Measurements from ENCODE around the gene RSPO4. TPM values are rescaled to one million over a fixed set of nuclear protein-coding genes. Genes with fewer than 3 reads are reported as not detected.

Gene RSPO4
- total RNA-seq, 4 donors from 2014 or later, result 0.30 to 0.66 (median 0.59) TPM; not detected in 1

- Histone ChIP-seq H3K27ac (no peak overlapping the region), H3K36me3 (no peaks in the 10 kb centered on the region), H3K27me3 (peaks cover 0 to 29% of the 10 kb centered on the region in 2 donors), H3K9me3 (peaks cover 0 to 3% (median 0%) of the 10 kb centered on the region in 4 donors), H3K4me3 (no peak overlapping the region), H3K4me1 (peaks cover 0 to 5% (median 0%) of the 10 kb centered on the region in 4 donors)
- no peak for DNase-seq (ENCODE audit: low spot score in 2 of 2)
- TF ChIP-seq, protein P1, sequence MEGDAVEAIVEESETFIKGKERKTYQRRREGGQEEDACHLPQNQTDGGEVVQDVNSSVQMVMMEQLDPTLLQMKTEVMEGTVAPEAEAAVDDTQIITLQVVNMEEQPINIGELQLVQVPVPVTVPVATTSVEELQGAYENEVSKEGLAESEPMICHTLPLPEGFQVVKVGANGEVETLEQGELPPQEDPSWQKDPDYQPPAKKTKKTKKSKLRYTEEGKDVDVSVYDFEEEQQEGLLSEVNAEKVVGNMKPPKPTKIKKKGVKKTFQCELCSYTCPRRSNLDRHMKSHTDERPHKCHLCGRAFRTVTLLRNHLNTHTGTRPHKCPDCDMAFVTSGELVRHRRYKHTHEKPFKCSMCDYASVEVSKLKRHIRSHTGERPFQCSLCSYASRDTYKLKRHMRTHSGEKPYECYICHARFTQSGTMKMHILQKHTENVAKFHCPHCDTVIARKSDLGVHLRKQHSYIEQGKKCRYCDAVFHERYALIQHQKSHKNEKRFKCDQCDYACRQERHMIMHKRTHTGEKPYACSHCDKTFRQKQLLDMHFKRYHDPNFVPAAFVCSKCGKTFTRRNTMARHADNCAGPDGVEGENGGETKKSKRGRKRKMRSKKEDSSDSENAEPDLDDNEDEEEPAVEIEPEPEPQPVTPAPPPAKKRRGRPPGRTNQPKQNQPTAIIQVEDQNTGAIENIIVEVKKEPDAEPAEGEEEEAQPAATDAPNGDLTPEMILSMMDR (IDR thresholded peaks at IDR 0.05), result no peak
- WGBS, 2 donors, result 45 to 67% methylated on average over 3 of the region's 3 CpGs
These were observed 2.0 kb upstream of the RSPO4 start for GRCh38 chr20:1003920-1004697.

GRCh38 chr20:1002682-1003561 lies 811 bp upstream of the RSPO4 start:
- H3K4me1 ChIP-seq, result peaks cover 0 to 5% (median 0%) of the 10 kb centered on the region in 4 donors
- TF ChIP-seq EP300 (IDR thresholded peaks at IDR 0.05), result no peak
- TF ChIP-seq POLR2A (IDR thresholded peaks at IDR 0.05), result no peak
- TF ChIP-seq, protein P1 (IDR thresholded peaks at IDR 0.05), result no peak
- DNase-seq (ENCODE audit: low spot score in 2 of 2), result no peak
- H3K36me3 ChIP-seq, result no peaks in the 10 kb centered on the region
- H3K27ac ChIP-seq, result no peak overlapping the region
- H3K4me3 ChIP-seq, result no peak overlapping the region
- peaks cover 0 to 29% of the 10 kb centered on the region in 2 donors for H3K27me3 ChIP-seq
- WGBS, 2 donors, result 14 to 18% methylated on average over 12 of the region's 12 CpGs
- H3K9me3 ChIP-seq, result peaks cover 0 to 3% (median 0%) of the 10 kb centered on the region in 4 donors

GRCh38 chr20:1001116-1001515 lies 995 bp downstream of the RSPO4 start:
- Histone ChIP-seq H3K36me3 (no peaks in the 10 kb centered on the region), H3K9me3 (peaks cover 0 to 3% (median 0%) of the 10 kb centered on the region in 4 donors), H3K4me3 (no peak overlapping the region), H3K27ac (no peak overlapping the region), H3K27me3 (peaks cover 0 to 29% of the 10 kb centered on the region in 2 donors), H3K4me1 (peaks cover 0 to 5% (median 0%) of the 10 kb centered on the region in 4 donors)
- WGBS, 2 donors, result 77 to 83% methylated on average over 8 of the region's 8 CpGs
- DNase-seq (ENCODE audit: low spot score in 2 of 2), result no peak
- TF ChIP-seq, protein P1 (IDR thresholded peaks at IDR 0.05), result no peak
- TF ChIP-seq POLR2A (IDR thresholded peaks at IDR 0.05) (no peak), EP300 (IDR thresholded peaks at IDR 0.05) (no peak)

DNA sequence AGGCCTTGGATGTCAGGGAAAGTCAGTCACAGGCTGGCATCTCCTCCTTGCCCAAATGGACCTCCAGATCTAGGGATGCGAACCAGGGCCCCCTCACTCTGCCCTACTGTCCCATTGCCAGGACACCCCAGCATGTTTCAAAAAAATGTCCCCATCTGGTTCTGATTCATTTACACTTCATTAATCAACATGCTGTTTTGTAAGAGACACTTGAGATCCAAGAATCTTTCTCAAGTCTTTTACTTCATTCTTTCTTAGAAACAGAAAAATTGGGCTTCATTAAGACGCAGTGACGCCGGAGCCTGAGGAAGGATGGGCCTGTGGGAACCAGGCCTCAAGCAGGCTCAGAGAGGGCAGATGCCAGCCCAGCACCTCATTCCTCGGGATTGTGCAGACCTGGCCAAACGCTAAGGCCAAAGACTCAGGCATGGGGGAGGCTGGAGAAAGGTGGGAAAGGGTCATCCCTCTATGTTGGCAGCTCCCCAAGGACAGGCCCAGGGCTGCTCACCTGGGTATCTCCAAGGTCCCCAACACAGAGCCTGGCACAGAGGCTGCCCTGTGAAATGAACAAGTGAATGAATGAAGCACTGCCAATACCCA lies 3.8 kb downstream of the RSPO4 start:
- 62 to 67% methylated on average over 6 of the region's 6 CpGs for WGBS, 2 donors
- H3K36me3 ChIP-seq, result no peaks in the 10 kb centered on the region
- no peak for DNase-seq (ENCODE audit: low spot score in 2 of 2)
- peaks cover 0 to 5% (median 0%) of the 10 kb centered on the region in 4 donors for H3K4me1 ChIP-seq
- peaks cover 0 to 24% of the 10 kb centered on the region in 2 donors for H3K27me3 ChIP-seq
- H3K9me3 ChIP-seq, result peaks cover 0 to 3% (median 0%) of the 10 kb centered on the region in 4 donors
- no peak overlapping the region for H3K4me3 ChIP-seq
- no peak for TF ChIP-seq EP300 (IDR thresholded peaks at IDR 0.05)
- no peak for TF ChIP-seq POLR2A (IDR thresholded peaks at IDR 0.05)
- TF ChIP-seq, protein P1 (IDR thresholded peaks at IDR 0.05), result no peak
- no peak overlapping the region for H3K27ac ChIP-seq
